ENCODE data around the gene PITPNC1. TPM values are rescaled to one million over a fixed set of nuclear protein-coding genes. Genes with fewer than 3 reads are reported as not detected.

Gene PITPNC1
- total RNA-seq, 1 donor from 2014 or later, result 40.3 TPM

- H3K9me3 Mint-ChIP-seq (ENCODE audit: unreplicated experiment), result peaks cover 8% of the 10 kb centered on the region
- TF ChIP-seq CTCF (IDR thresholded peaks at IDR 0.05; ENCODE audit: partially characterized antibody, unreplicated experiment), result no peak
- no peak overlapping the region for H3K4me3 Mint-ChIP-seq (ENCODE audit: unreplicated experiment)
- DNase-seq, result no peak
- no peak overlapping the region for H3K27ac Mint-ChIP-seq (ENCODE audit: unreplicated experiment)
- H3K36me3 Mint-ChIP-seq (ENCODE audit: unreplicated experiment), result no peaks in the 10 kb centered on the region
- H3K4me1 Mint-ChIP-seq (ENCODE audit: low read depth, unreplicated experiment), result peaks cover 3% of the 10 kb centered on the region
- peaks cover 5% of the 10 kb centered on the region for H3K27me3 Mint-ChIP-seq (ENCODE audit: unreplicated experiment)
These were observed 56.3 kb downstream of the PITPNC1 start for GRCh38 chr17:67433248-67433924.

GRCh38 chr17:67434061-67434525 lies 57.0 kb downstream of the PITPNC1 start:
- no peaks in the 10 kb centered on the region for H3K36me3 Mint-ChIP-seq (ENCODE audit: unreplicated experiment)

GRCh38 chr17:67435122-67435521 lies 58.0 kb downstream of the PITPNC1 start:
- Mint-ChIP-seq H3K36me3 (ENCODE audit: unreplicated experiment) (no peaks in the 10 kb centered on the region), H3K27me3 (ENCODE audit: unreplicated experiment) (peaks cover 5% of the 10 kb centered on the region), H3K4me3 (ENCODE audit: unreplicated experiment) (no peak overlapping the region), H3K4me1 (ENCODE audit: low read depth, unreplicated experiment) (peaks cover 3% of the 10 kb centered on the region), H3K9me3 (ENCODE audit: unreplicated experiment) (peaks cover 8% of the 10 kb centered on the region), H3K27ac (ENCODE audit: unreplicated experiment) (no peak overlapping the region)
- TF ChIP-seq CTCF (IDR thresholded peaks at IDR 0.05; ENCODE audit: partially characterized antibody, unreplicated experiment), result no peak
- no peak for DNase-seq

More at GRCh38 chr17:67434061-67434525, 57.0 kb downstream of the PITPNC1 start:
- DNase-seq, result no peak
- Mint-ChIP-seq H3K4me1 (ENCODE audit: low read depth, unreplicated experiment) (peaks cover 3% of the 10 kb centered on the region), H3K4me3 (ENCODE audit: unreplicated experiment) (no peak overlapping the region), H3K9me3 (ENCODE audit: unreplicated experiment) (peaks cover 8% of the 10 kb centered on the region), H3K27ac (ENCODE audit: unreplicated experiment) (no peak overlapping the region), H3K27me3 (ENCODE audit: unreplicated experiment) (peaks cover 5% of the 10 kb centered on the region)
- no peak for TF ChIP-seq CTCF (IDR thresholded peaks at IDR 0.05; ENCODE audit: partially characterized antibody, unreplicated experiment)

GRCh38 chr17:67435786-67436185 lies 58.7 kb downstream of the PITPNC1 start:
- peaks cover 3% of the 10 kb centered on the region for H3K4me1 Mint-ChIP-seq (ENCODE audit: low read depth, unreplicated experiment)
- no peak for DNase-seq
- peaks cover 8% of the 10 kb centered on the region for H3K9me3 Mint-ChIP-seq (ENCODE audit: unreplicated experiment)
- H3K36me3 Mint-ChIP-seq (ENCODE audit: unreplicated experiment), result no peaks in the 10 kb centered on the region
- TF ChIP-seq CTCF (IDR thresholded peaks at IDR 0.05; ENCODE audit: partially characterized antibody, unreplicated experiment), result no peak
- no peak overlapping the region for H3K27ac Mint-ChIP-seq (ENCODE audit: unreplicated experiment)
- H3K4me3 Mint-ChIP-seq (ENCODE audit: unreplicated experiment), result no peak overlapping the region
- H3K27me3 Mint-ChIP-seq (ENCODE audit: unreplicated experiment), result peaks cover 5% of the 10 kb centered on the region

GRCh38 chr17:67436233-67436632 lies 59.2 kb downstream of the PITPNC1 start:
- H3K27me3 Mint-ChIP-seq (ENCODE audit: unreplicated experiment), result peaks cover 5% of the 10 kb centered on the region
- no peak for TF ChIP-seq CTCF (IDR thresholded peaks at IDR 0.05; ENCODE audit: partially characterized antibody, unreplicated experiment)
- DNase-seq, result no peak
- no peak overlapping the region for H3K4me3 Mint-ChIP-seq (ENCODE audit: unreplicated experiment)
- H3K9me3 Mint-ChIP-seq (ENCODE audit: unreplicated experiment), result peaks cover 8% of the 10 kb centered on the region
- peak overlapping the region; percentile 14 for H3K27ac Mint-ChIP-seq (ENCODE audit: unreplicated experiment)
- H3K4me1 Mint-ChIP-seq (ENCODE audit: low read depth, unreplicated experiment), result peaks cover 7% of the 10 kb centered on the region
- no peaks in the 10 kb centered on the region for H3K36me3 Mint-ChIP-seq (ENCODE audit: unreplicated experiment)
